Activated CD8-positive, alpha-beta T cell treated with anti-CD3 and anti-CD28 coated beads for 36 hours (primary cell): ENCODE results near the gene PIEZO1. TPM values are rescaled to one million over a fixed set of nuclear protein-coding genes. Genes with fewer than 3 reads are reported as not detected.

Experiments
- ATAC-seq: fragments of 200-7000 bp; cut with Tn5 transposase; one replicate; pipeline ENCODE4 v1.10.0; 2021; ENCODE audit warnings: mild to moderate bottlenecking, moderate library complexity
- CTCF ChIA-PET: fragments of 350-600 bp; sonication (Branson Sonifier 250); formaldehyde crosslinking; loops from one replicate; lab custom pipeline; 2021; ENCODE audit warnings: antibody characterized with exemption; lab: Charles Lee
- POLR2A ChIA-PET: fragments of 350-600 bp; sonication (Branson Sonifier 250); formaldehyde crosslinking; loops from one replicate; lab custom pipeline; 2021; ENCODE audit warnings: antibody characterized with exemption; lab: Charles Lee
- DNase-seq: peaks from one replicate; pipeline ENCODE4 v3.0.0-alpha.2; 2020
- H3K27ac Mint-ChIP-seq: one replicate; pipeline ENCODE4 v1.8.0; 2021; ENCODE audit warnings: mild to moderate bottlenecking, mixed read lengths
- H3K27me3 Mint-ChIP-seq: one replicate; pipeline ENCODE4 v1.8.0; 2021; ENCODE audit warnings: mixed read lengths
- H3K36me3 Mint-ChIP-seq: one replicate; pipeline ENCODE4 v1.8.0; 2021; ENCODE audit warnings: low read depth, mixed read lengths
- H3K4me1 Mint-ChIP-seq: one replicate; pipeline ENCODE4 v1.8.0; 2021; ENCODE audit warnings: low read depth, mixed read lengths
- H3K4me3 Mint-ChIP-seq: one replicate; pipeline ENCODE4 v1.8.0; 2021; ENCODE audit warnings: mild to moderate bottlenecking, moderate library complexity, mixed read lengths
- H3K9me3 Mint-ChIP-seq: one replicate; pipeline ENCODE4 v1.8.0; 2021; ENCODE audit warnings: mixed read lengths
- CTCF ChIP-seq: fragments of 200-600 bp; IDR thresholded peaks from one replicate; pipeline ENCODE4 v1.8.0; 2022; ENCODE audit warnings: antibody characterized with exemption, mild to moderate bottlenecking
- intact Hi-C: fragments of 100-400 bp; cut with micrococcal nuclease; formaldehyde crosslinking; loops from one replicate; pipeline ENCODE4 v1.10.0; 2022
- total RNA-seq, 2 experiments: library from RNA; stranded (reverse); gene quantifications; one replicate each; pipeline ENCODE4 v1.2.3, GENCODE V29; 2021

PIEZO1 gene
- total RNA-seq, 2 experiments from 2014 or later: 87.7 to 91.8 TPM

- Mint-ChIP-seq H3K36me3 (peaks cover 10% of the 10 kb centered on the region), H3K9me3 (no peaks in the 10 kb centered on the region), H3K27me3 (no peaks in the 10 kb centered on the region), H3K27ac (no peak overlapping the region), H3K4me3 (no peak overlapping the region), H3K4me1 (peaks cover 43% of the 10 kb centered on the region)
- intact Hi-C loops: no loop called here
- POLR2A ChIA-PET: interaction anchor here (1.1 to 3.5 kb wide), 3 partner anchors 9 to 14 kb away, joined by 3 to 21 read pairs (median 5); partner anchors contain the start of genes CTU2 and RNF166
- no peak for TF ChIP-seq CTCF
- ATAC-seq: no peak
- no peak for DNase-seq
- CTCF ChIA-PET: no interaction called here
These were observed 90.6 kb downstream of the PIEZO1 start for GRCh38 chr16:88694221-88695087.

GRCh38 chr16:88693420-88694177, 91.4 kb downstream of the PIEZO1 start:
- TF ChIP-seq CTCF: no peak
- DNase-seq (no peak), ATAC-seq (no peak)
- CTCF ChIA-PET: no interaction called here
- intact Hi-C loops: no loop called here
- Mint-ChIP-seq H3K36me3 (peaks cover 10% of the 10 kb centered on the region), H3K27ac (no peak overlapping the region), H3K9me3 (no peaks in the 10 kb centered on the region), H3K27me3 (no peaks in the 10 kb centered on the region), H3K4me1 (peaks cover 40% of the 10 kb centered on the region), H3K4me3 (no peak overlapping the region)
- POLR2A ChIA-PET: interaction anchor here (1.1 to 3.5 kb wide), 3 partner anchors 10 to 13 kb away, joined by 3 to 21 read pairs (median 5); partner anchors contain the start of genes CTU2 and RNF166

- POLR2A ChIA-PET: interaction anchor here (0.7 to 3.5 kb wide), 3 partner anchors 8 to 11 kb away, joined by 3 to 21 read pairs (median 6); no protein-coding TSS in a partner anchor
- peaks cover 34% of the 10 kb centered on the region for H3K4me1 Mint-ChIP-seq
- CTCF ChIA-PET: no interaction called here
- no peak overlapping the region for H3K4me3 Mint-ChIP-seq
- intact Hi-C loops: no loop called here
- no peaks in the 10 kb centered on the region for H3K9me3 Mint-ChIP-seq
- H3K27me3 Mint-ChIP-seq: no peaks in the 10 kb centered on the region
- peaks cover 4% of the 10 kb centered on the region for H3K36me3 Mint-ChIP-seq
- DNase-seq (no peak), ATAC-seq (no peak)
- no peak overlapping the region for H3K27ac Mint-ChIP-seq
- no peak for TF ChIP-seq CTCF
These were observed 92.2 kb downstream of the PIEZO1 start for GRCh38 chr16:88692861-88693260.

- peak; percentile 34 for ATAC-seq
- no peaks in the 10 kb centered on the region for H3K36me3 Mint-ChIP-seq
- H3K4me3 Mint-ChIP-seq: no peak overlapping the region
- TF ChIP-seq CTCF: no peak
- DNase-seq: peak; percentile 47
- intact Hi-C loops: no loop called here
- H3K27me3 Mint-ChIP-seq: no peaks in the 10 kb centered on the region
- POLR2A ChIA-PET: interaction anchor here (0.7 to 3.5 kb wide), 3 partner anchors 9 to 11 kb away, joined by 3 to 21 read pairs (median 6); no protein-coding TSS in a partner anchor
- CTCF ChIA-PET: interaction anchor here (0.7 kb wide), 1 partner anchor 51 kb away, joined by 3 read pairs; no protein-coding TSS in a partner anchor
- H3K9me3 Mint-ChIP-seq: no peaks in the 10 kb centered on the region
- H3K27ac Mint-ChIP-seq: peak overlapping the region; percentile 66
- H3K4me1 Mint-ChIP-seq: peaks cover 29% of the 10 kb centered on the region
These were observed 93.0 kb downstream of the PIEZO1 start for GRCh38 chr16:88691924-88692560.
